ENCODE results near the gene CTNS. TPM values are rescaled to one million over a fixed set of nuclear protein-coding genes. Genes with fewer than 3 reads are reported as not detected.

The CTNS gene
- total and polyA plus RNA-seq, 2 of the 13 experiments (the other 11 are each of a cell fraction or from before 2014, with no cell fraction given), result 9.5 to 13.7 TPM

DNA sequence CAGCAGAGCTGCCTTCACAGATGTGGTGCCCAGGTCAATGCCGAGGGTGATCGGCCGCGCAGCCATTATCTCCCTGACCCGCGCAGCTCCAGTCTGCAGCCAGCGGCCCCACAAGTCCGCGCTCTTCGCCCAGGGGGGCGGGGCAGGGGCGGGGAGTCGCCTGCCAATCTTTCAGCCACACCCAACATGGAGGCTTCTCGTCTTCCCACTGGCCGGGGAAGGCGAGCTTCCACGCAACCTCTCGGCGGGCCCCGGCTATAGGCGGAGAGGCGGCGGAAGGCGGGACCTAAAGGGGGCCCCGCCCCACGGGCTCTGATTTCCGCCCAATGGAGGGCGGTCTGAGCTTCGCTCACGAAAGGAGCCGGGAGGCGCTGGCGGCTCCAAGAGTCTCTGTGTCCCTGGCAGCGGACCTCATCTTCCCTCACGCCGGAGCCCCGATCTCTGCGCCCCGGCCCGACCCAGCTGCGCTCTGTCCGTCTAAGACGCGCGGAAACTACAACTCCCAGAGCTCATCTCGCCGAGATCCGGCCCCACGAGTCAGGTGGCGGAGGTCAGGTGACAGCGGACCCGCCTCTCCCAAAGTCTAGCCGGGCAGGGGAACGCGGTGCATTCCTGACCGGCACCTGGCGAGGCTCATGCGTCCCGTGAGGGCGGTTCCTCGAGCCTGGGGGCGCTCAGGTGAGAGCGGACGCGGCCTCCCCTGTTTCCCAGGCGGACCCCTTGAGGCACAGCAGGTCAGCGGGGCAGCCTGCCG lies at the start of gene CTNS, which contains the start of gene SHPK (continued):
- peak; percentile 75; the same call in 1 of the 2 replicates for TF ChIP-seq THAP8 (CRISPR knock-in tag; IDR thresholded peaks at IDR 0.05; ENCODE audit: borderline replicate concordance)
- no peak for TF ChIP-seq ZNF7 (CRISPR knock-in tag; IDR thresholded peaks at IDR 0.05)
- no peak for TF ChIP-seq DNMT3B (CRISPR knock-in tag; conservative IDR thresholded peaks at IDR 0.05)
- no peak for TF ChIP-seq ZNF33B (CRISPR knock-in tag; IDR thresholded peaks at IDR 0.05)
- TF ChIP-seq SRSF4 (IDR thresholded peaks at IDR 0.05; ENCODE audit: low read depth, low read length, poor library complexity, severe bottlenecking), result no peak
- TF ChIP-seq RFX5 (IDR thresholded peaks at IDR 0.05; ENCODE audit: low read depth, low read length), result 0 out of 2 replicates have a peak, but pooled peaks have one; percentile 30
- 0 out of 2 replicates have a peak, but pooled peaks have one; percentile 77 for TF ChIP-seq ZNF737 (CRISPR knock-in tag; IDR thresholded peaks at IDR 0.05; ENCODE audit: borderline replicate concordance)
- no peak for TF ChIP-seq NFIB (CRISPR knock-in tag; IDR thresholded peaks at IDR 0.05; ENCODE audit: borderline replicate concordance)
- peak; percentile 59; the same call in 1 of the 2 replicates for TF ChIP-seq PHF21A (CRISPR knock-in tag; IDR thresholded peaks at IDR 0.05)
- TF ChIP-seq ZNF136 (CRISPR knock-in tag; IDR thresholded peaks at IDR 0.05; ENCODE audit: low read depth), result 0 out of 2 replicates have a peak, but pooled peaks have one; percentile 21
- peak; percentile 55; the same call in 1 of the 2 replicates for TF ChIP-seq MED1 (CRISPR knock-in tag; IDR thresholded peaks at IDR 0.05)
- TF ChIP-seq CREM (IDR thresholded peaks at IDR 0.05), result peak; percentile 82
- no peak for TF ChIP-seq CREM (CRISPR knock-in tag; IDR thresholded peaks at IDR 0.05)
- peak; percentile 64; the same call in 1 of the 2 replicates for TF ChIP-seq SMAD3 (CRISPR knock-in tag; IDR thresholded peaks at IDR 0.05)
- no peak for TF ChIP-seq PRDM10 (CRISPR knock-in tag; IDR thresholded peaks at IDR 0.05; ENCODE audit: low read depth)
- no peak for TF ChIP-seq PRPF4 (IDR thresholded peaks at IDR 0.05; ENCODE audit: low read depth, low read length, poor library complexity, severe bottlenecking)
- TF ChIP-seq ZNF383 (CRISPR knock-in tag; IDR thresholded peaks at IDR 0.05; ENCODE audit: borderline replicate concordance), result no peak
- TF ChIP-seq ZNF749 (CRISPR knock-in tag; IDR thresholded peaks at IDR 0.05; ENCODE audit: borderline replicate concordance), result peak; percentile 52
- TF ChIP-seq ZNF687 (CRISPR knock-in tag; IDR thresholded peaks at IDR 0.05), result peak; percentile 82
- no peak for TF ChIP-seq HHEX (CRISPR knock-in tag; IDR thresholded peaks at IDR 0.05)

Measured in HepG2 (cell line).